Naive thymus-derived CD8-positive, alpha-beta T cell (primary cell): ENCODE data around the gene RAB28. TPM values are rescaled to one million over a fixed set of nuclear protein-coding genes. Genes with fewer than 3 reads are reported as not detected.
A peak's percentile ranks its signal among the peaks of the same experiment; 100 is the strongest.

Source experiments
- ATAC-seq, 2 donors: fragments of 150-1000 bp; cut with Tn5 transposase in 1 of 2; sonication (Bioruptor Pico), chemical (Tn5 transposase) in 1 of 2; 1 replicate in 1 of 2; 2 replicates in 1 of 2; pipeline ENCODE4 v1.10.0; 2021; ENCODE audit warnings: mild to moderate bottlenecking in 2 of 2, moderate library complexity in 2 of 2
- POLR2A ChIA-PET: fragments of 350-600 bp; sonication (Branson Sonifier 250); formaldehyde crosslinking; loops from one replicate; lab custom pipeline; 2021; ENCODE audit warnings: antibody characterized with exemption; lab: Charles Lee
- DNase-seq, 10 donors: peaks; one replicate each; pipeline versions ENCODE4 v3.0.0 to v3.0.0-alpha.2; 2020 to 2022
- H3K27ac Mint-ChIP-seq, 10 donors: one replicate each; pipeline ENCODE4 v1.8.0; 2020 to 2022; ENCODE audit warnings: mild to moderate bottlenecking in 10 of 10, mixed read lengths in 10 of 10, moderate library complexity in 4 of 10, inconsistent platforms in 1 of 10
- H3K27me3 Mint-ChIP-seq, 5 donors: one replicate each; pipeline ENCODE4 v1.8.0; 2021 to 2022; ENCODE audit warnings: mixed read lengths in 5 of 5
- H3K36me3 Mint-ChIP-seq, 3 donors: one replicate each; pipeline ENCODE4 v1.8.0; 2020 to 2022; ENCODE audit warnings: mixed read lengths in 3 of 3, mild to moderate bottlenecking in 2 of 3, inconsistent platforms in 1 of 3
- H3K4me1 Mint-ChIP-seq, 4 donors: one replicate each; pipeline ENCODE4 v1.8.0; 2021 to 2022; ENCODE audit warnings: mixed read lengths in 4 of 4
- H3K4me3 Mint-ChIP-seq, 10 donors: one replicate each; pipeline ENCODE4 v1.8.0; 2020 to 2022; ENCODE audit warnings: mild to moderate bottlenecking in 10 of 10, mixed read lengths in 10 of 10, moderate library complexity in 6 of 10, inconsistent platforms in 1 of 10
- H3K9me3 Mint-ChIP-seq, 9 donors: one replicate each; pipeline ENCODE4 v1.8.0; 2020 to 2022; ENCODE audit warnings: mixed read lengths in 9 of 9, mild to moderate bottlenecking in 3 of 9, inconsistent platforms in 1 of 9, moderate library complexity in 1 of 9
- polyA plus RNA-seq, 3 donors: library from polyadenylated mRNA; unstranded; fragments of 300-500 nt; fragmentation: Illumina TruSeq; gene quantifications; one replicate each; pipeline ENCODE4 v1.2.3, GENCODE V29; 2021
- total RNA-seq, 8 experiments: library from RNA in 2 of 8; stranded (reverse) in 2 of 8; gene quantifications; one replicate each; pipeline ENCODE4 v1.2.3 and lab custom pipeline; 2021 to 2026

RAB28 gene
- total RNA-seq: 10 to 100 TPM; 13.8 to 14.5 TPM
- 10 to 100 TPM; 12.9 to 13.9 (median 13.6) TPM for polyA plus RNA-seq
- 10.0 to 28.5 (median 20.2) reads per million in 6 experiments for total RNA-seq (lab: John Stamatoyannopoulos, UW)

DNA sequence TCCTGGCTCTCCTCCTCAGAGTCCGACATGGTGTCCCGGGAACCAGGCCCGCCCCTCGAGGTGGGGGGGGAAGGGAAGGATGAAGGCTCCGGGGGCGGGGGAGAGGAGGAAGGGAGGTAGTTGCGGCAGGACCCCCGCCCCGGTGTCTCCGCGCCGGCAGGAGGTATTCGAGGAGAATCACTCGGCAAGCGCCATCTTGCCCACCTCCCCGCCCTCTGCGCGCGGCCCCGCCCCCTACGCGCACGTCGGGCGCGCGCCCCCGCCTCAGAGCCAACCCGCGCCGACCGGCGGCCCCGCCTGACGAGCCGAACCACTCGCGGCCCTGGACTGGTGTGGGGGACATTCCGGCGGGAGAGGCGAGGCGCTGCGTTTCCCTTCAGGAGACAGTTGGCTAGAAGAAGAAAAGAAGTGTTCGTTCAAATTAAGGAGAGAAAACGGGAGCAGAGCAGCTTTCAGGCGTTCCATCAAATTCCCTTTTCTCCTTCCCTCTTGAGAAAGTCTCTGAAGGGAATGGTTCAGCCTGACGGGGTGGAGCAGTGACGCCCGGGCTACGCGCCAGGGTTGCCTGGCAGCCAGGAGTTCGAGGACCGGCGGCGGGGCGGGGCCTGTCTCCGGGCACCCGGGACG is at the start of gene RAB28:
RAB28 (minus strand) TSS at position 219 of the 627 bp plus-strand sequence.
- Mint-ChIP-seq H3K4me3 (peak within 1 kb of the TSS; percentile 82 to 97 (median 93)), H3K4me1 (peaks cover 4 to 31% (median 26%) of the 10 kb centered on the region in 4 donors), H3K27me3 (peaks cover 3 to 15% (median 7%) of the 10 kb centered on the region in 5 donors), H3K36me3 (peaks cover 0 to 2% (median 0%) of the 10 kb centered on the region in 3 donors), H3K9me3 (peaks cover 0 to 2% (median 0%) of the 10 kb centered on the region in 9 donors), H3K27ac (peak within 1 kb of the TSS; percentile 90 to 100 (median 99))
- DNase-seq: peak; percentile 88 to 97 (median 94)
- ATAC-seq: peak; percentile 88
- POLR2A ChIA-PET: no interaction called here

- peaks cover 4 to 5% (median 4%) of the 10 kb centered on the region in 3 donors for H3K36me3 Mint-ChIP-seq
- ATAC-seq: no peak
Measured at GRCh38 chr4:13531625-13531998, 47.5 kb upstream of the RAB28 start.

DNA sequence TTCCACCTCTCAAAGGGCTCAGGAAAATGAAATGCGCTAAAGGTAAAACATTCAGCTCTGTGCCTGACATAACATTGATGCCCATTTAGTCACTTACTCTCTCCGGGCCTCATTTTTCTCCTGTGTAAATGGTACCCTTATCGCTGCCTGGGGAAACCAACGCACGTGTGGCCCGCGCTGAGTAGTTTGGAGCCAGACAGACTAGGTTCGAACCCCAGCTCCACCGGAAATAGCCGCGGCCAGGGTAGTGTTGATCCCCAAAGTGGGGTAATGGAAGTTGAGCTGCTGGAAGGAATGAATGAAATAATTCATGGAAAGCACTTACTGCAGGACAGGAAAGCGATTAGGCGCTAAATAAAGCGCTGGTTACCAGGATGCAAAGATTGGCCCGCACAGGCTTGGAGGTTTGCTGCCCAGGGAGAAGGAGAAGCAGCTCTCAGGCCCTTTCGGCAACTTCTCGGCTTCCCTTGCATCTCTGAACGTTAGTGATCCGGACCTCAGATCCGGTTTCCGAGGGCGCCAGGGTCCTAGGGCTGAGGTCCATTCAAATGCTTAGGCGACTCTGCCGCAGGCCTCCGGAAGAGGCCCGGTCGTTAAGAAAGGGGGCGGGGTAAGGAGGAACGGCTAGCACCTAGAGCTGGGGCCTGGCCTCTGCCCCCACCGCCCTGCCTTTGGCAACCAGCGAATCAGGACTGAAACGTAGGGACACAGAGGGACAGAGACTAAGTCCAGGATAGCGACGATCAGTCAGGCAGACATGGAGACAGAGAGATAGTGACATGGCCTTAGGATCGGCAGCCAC is 46.9 kb upstream of the RAB28 start:
- Mint-ChIP-seq H3K27ac (peak overlapping the region in 1 of 10 donors; percentile 42), H3K4me1 (peaks cover 9 to 34% (median 30%) of the 10 kb centered on the region in 4 donors), H3K36me3 (peaks cover 2% of the 10 kb centered on the region in 3 donors), H3K9me3 (peaks cover 0 to 10% (median 0%) of the 10 kb centered on the region in 9 donors), H3K27me3 (peaks cover 49 to 98% (median 76%) of the 10 kb centered on the region in 5 donors), H3K4me3 (peak overlapping the region in 2 of 10 donors; percentile 26 to 49)
- POLR2A ChIA-PET: no interaction called here
- ATAC-seq (no peak), DNase-seq (no peak)

More at GRCh38 chr4:13531625-13531998, 47.5 kb upstream of the RAB28 start:
- Mint-ChIP-seq H3K9me3 (peaks cover 0 to 14% (median 3%) of the 10 kb centered on the region in 9 donors), H3K27me3 (peaks cover 51 to 98% (median 76%) of the 10 kb centered on the region in 5 donors), H3K27ac (no peak overlapping the region), H3K4me1 (peaks cover 9 to 34% (median 30%) of the 10 kb centered on the region in 4 donors), H3K4me3 (no peak overlapping the region)
- DNase-seq: no peak
- POLR2A ChIA-PET: no interaction called here

- peak overlapping the region in 7 of 10 donors; percentile 1 to 80 (median 67) for H3K4me3 Mint-ChIP-seq
- no peak for DNase-seq
- H3K9me3 Mint-ChIP-seq: peaks cover 0 to 11% (median 4%) of the 10 kb centered on the region in 9 donors
- ATAC-seq: no peak
- H3K27me3 Mint-ChIP-seq: peaks cover 57 to 97% (median 78%) of the 10 kb centered on the region in 5 donors
- H3K36me3 Mint-ChIP-seq: peaks cover 4 to 10% (median 4%) of the 10 kb centered on the region in 3 donors
- peaks cover 9 to 34% (median 30%) of the 10 kb centered on the region in 4 donors for H3K4me1 Mint-ChIP-seq
- POLR2A ChIA-PET: no interaction called here
- peak overlapping the region in 2 of 10 donors; percentile 65 to 68 for H3K27ac Mint-ChIP-seq
Measured at GRCh38 chr4:13529128-13529919, 45.2 kb upstream of the RAB28 start.

DNA sequence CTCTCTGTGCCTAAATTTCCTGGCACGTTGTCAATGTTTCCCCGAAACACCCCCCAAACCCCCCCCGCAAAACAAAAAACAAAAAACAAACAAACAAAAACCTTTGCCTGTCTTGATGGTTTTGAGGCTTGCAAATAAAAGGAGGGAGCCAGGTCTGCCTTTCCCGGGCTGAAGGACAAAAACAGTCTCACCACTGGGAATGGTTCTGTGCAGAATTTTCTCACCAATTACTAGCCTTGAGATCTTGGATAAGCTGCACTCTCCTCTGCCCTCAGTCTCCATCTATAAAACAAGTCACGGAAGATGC is 44.6 kb upstream of the RAB28 start:
- ATAC-seq (no peak), DNase-seq (no peak)
- H3K9me3 Mint-ChIP-seq: peaks cover 0 to 13% (median 5%) of the 10 kb centered on the region in 9 donors
- H3K4me1 Mint-ChIP-seq: peaks cover 7 to 35% (median 29%) of the 10 kb centered on the region in 4 donors
- peaks cover 6 to 10% (median 7%) of the 10 kb centered on the region in 3 donors for H3K36me3 Mint-ChIP-seq
- peak overlapping the region in 2 of 10 donors; percentile 29 to 80 for H3K27ac Mint-ChIP-seq
- POLR2A ChIA-PET: no interaction called here
- peaks cover 53 to 97% (median 74%) of the 10 kb centered on the region in 5 donors for H3K27me3 Mint-ChIP-seq
- H3K4me3 Mint-ChIP-seq: peak overlapping the region in 8 of 10 donors; percentile 47 to 80 (median 66)

DNA sequence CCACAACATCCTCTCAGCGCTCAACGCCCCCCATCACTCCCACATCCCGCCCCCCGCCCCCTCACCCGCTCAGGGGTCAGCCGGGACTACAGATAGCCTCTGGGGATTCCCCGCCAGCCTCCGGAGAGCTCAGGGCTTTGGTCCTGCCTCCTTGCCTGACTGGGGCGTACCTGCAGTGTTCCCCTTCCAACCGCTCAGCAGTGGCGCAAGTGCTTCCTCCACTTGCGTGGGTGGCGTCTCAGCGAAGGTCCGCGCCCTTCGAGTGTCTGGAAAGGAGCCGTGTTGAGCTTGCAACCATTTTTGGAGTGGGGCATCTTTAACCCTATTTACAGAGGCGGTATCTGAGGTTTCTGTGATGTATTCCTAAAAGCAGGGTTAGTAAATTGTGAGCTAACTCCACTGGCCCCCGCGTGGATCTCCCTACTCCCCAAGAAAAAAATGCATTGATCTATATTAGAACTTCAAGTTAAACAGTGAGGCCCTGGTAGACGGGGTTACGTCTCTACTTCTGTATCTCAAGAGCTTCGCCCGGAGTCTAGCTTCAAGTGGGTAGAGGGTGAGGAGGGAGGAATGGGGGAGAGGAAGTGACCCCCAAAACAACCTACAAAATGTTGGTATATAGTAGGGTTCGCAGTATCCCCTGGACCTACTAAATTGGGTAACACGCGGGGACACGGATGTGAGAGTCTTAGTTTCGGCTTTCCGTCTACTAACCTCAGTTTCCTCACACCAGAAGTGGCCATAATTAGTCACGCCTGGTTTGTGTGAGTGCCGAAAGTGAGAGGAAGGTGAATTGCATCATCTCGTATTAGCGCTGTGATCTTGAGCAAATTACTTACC is 44.1 kb upstream of the RAB28 start:
- POLR2A ChIA-PET: no interaction called here
- peaks cover 0 to 16% (median 5%) of the 10 kb centered on the region in 9 donors for H3K9me3 Mint-ChIP-seq
- peaks cover 6 to 10% (median 7%) of the 10 kb centered on the region in 3 donors for H3K36me3 Mint-ChIP-seq
- peak overlapping the region; percentile 31 to 80 (median 66) for H3K4me3 Mint-ChIP-seq
- DNase-seq: no peak
- peak overlapping the region in 2 of 10 donors; percentile 29 to 80 for H3K27ac Mint-ChIP-seq
- ATAC-seq: peak; percentile 35 to 45
- H3K27me3 Mint-ChIP-seq: peaks cover 52 to 97% (median 72%) of the 10 kb centered on the region in 5 donors
- peaks cover 7 to 38% (median 31%) of the 10 kb centered on the region in 4 donors for H3K4me1 Mint-ChIP-seq

- Mint-ChIP-seq H3K4me1 (peaks cover 12 to 45% (median 37%) of the 10 kb centered on the region in 4 donors), H3K9me3 (peaks cover 0 to 19% (median 5%) of the 10 kb centered on the region in 9 donors), H3K4me3 (peak overlapping the region in 8 of 10 donors; percentile 48 to 80 (median 70)), H3K36me3 (peaks cover 6 to 10% (median 7%) of the 10 kb centered on the region in 3 donors), H3K27ac (no peak overlapping the region), H3K27me3 (peaks cover 52 to 97% (median 73%) of the 10 kb centered on the region in 5 donors)
- ATAC-seq (peak; percentile 34 to 62), DNase-seq (no peak)
- POLR2A ChIA-PET: no interaction called here
Measured at GRCh38 chr4:13527192-13527980, 43.2 kb upstream of the RAB28 start.

DNA sequence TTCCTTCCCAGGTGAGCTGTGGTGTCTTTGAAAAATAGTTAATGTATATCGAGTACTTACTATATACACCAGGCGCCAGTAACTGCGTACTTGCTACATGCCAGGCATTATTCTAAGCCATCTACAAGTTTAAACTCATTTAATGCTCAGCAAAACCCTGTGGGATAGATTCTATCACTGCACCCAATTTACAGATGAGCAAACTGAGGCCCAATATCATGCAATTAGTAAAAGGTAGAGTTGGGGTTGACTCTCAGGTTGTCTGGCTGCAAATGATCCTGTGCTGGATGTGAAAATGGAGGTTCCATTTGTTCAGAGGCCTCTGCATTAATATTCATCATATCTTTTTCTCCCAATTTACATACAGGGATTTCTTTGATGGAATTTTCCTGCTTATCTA is 42.5 kb upstream of the RAB28 start:
- H3K27me3 Mint-ChIP-seq: peaks cover 51 to 97% (median 74%) of the 10 kb centered on the region in 5 donors
- DNase-seq: no peak
- POLR2A ChIA-PET: no interaction called here
- H3K4me3 Mint-ChIP-seq: peak overlapping the region in 1 of 10 donors; percentile 70
- peaks cover 6 to 10% (median 7%) of the 10 kb centered on the region in 3 donors for H3K36me3 Mint-ChIP-seq
- H3K4me1 Mint-ChIP-seq: peaks cover 12 to 50% (median 38%) of the 10 kb centered on the region in 4 donors
- peaks cover 0 to 19% (median 5%) of the 10 kb centered on the region in 9 donors for H3K9me3 Mint-ChIP-seq
- no peak for ATAC-seq
- no peak overlapping the region for H3K27ac Mint-ChIP-seq

GRCh38 chr4:13525606-13526281 is 41.6 kb upstream of the RAB28 start:
- Mint-ChIP-seq H3K36me3 (peaks cover 6 to 10% (median 7%) of the 10 kb centered on the region in 3 donors), H3K27me3 (peaks cover 47 to 97% (median 71%) of the 10 kb centered on the region in 5 donors), H3K4me3 (no peak overlapping the region), H3K4me1 (peaks cover 8 to 47% (median 32%) of the 10 kb centered on the region in 4 donors), H3K27ac (no peak overlapping the region), H3K9me3 (peaks cover 0 to 19% (median 5%) of the 10 kb centered on the region in 9 donors)
- no peak for ATAC-seq
- POLR2A ChIA-PET: no interaction called here
- no peak for DNase-seq

GRCh38 chr4:13524504-13525243 is 40.5 kb upstream of the RAB28 start:
- H3K9me3 Mint-ChIP-seq: peaks cover 0 to 19% (median 5%) of the 10 kb centered on the region in 9 donors
- peaks cover 48 to 97% (median 69%) of the 10 kb centered on the region in 5 donors for H3K27me3 Mint-ChIP-seq
- peaks cover 7 to 42% (median 30%) of the 10 kb centered on the region in 4 donors for H3K4me1 Mint-ChIP-seq
- H3K4me3 Mint-ChIP-seq: peak overlapping the region in 2 of 10 donors; percentile 13 to 50
- peaks cover 6 to 10% (median 7%) of the 10 kb centered on the region in 3 donors for H3K36me3 Mint-ChIP-seq
- POLR2A ChIA-PET: no interaction called here
- ATAC-seq: no peak
- no peak for DNase-seq
- no peak overlapping the region for H3K27ac Mint-ChIP-seq
